Fibroblast of skin of right quadriceps (primary cell): ENCODE results near the gene IL6.
"Not testable (repeated sequence)": the region's sequence is repeated elsewhere in the genome, so short reads cannot be mapped to it uniquely, and the experiment has no call there.

Experiments used
- DNase-seq: peaks from one replicate; pipeline ENCODE4 v3.0.0-alpha.2; 2013

The IL6 gene

GRCh38 chr7:22726907-22727713 lies at the start of gene IL6:
TSS of gene IL6 (plus strand) at chr7:22727200. CDS start at chr7:22727263, 63 bp downstream.
- peak; percentile 92 for DNase-seq

DNA sequence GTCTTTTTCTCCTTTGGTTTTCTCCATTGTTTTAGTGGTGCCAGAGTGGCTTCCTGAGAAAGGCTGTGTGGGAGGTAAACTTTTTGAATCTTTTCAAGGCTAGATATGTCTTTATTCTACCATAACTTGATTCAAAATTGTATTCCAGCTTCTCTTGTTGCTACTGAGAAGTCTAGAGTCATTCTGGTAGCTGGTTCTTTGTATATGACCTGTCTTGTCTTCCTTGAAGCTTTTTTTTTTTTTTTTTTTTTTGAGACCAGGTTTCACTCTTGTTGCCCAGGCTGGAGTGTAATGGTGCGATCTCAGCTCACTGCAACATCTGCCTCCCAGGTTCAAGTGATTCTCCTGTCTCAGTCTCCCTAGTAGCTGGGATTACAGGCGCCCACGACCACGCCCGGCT lies 49.7 kb upstream of the IL6 start:
- DNase-seq = not testable (repeated sequence)

- no peak for DNase-seq
Measured at GRCh38 chr7:22677680-22678079, 49.3 kb upstream of the IL6 start.

- no peak for DNase-seq
Measured at GRCh38 chr7:22680482-22680911, 46.5 kb upstream of the IL6 start.

DNA sequence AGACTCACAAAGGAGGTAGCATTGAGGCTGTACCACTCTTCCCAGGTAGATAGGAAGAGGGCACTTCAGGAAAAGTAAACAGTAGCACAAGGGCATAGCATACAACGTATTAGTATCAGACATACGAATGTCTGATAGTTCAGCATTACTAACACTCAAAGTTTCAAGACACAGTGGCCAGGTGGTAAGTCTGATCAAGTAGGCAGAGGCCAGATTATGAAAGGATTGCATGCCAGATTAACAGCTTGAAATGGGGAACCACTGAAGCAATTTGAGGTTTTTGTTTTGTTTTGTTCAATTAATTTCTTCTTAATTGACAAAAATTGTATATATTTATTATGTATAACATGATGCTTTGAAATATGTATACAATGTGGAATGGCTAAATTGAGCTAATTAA lies 45.7 kb upstream of the IL6 start:
- no peak for DNase-seq

- no peak for DNase-seq
Measured at GRCh38 chr7:22681852-22682657, 44.9 kb upstream of the IL6 start.

DNA sequence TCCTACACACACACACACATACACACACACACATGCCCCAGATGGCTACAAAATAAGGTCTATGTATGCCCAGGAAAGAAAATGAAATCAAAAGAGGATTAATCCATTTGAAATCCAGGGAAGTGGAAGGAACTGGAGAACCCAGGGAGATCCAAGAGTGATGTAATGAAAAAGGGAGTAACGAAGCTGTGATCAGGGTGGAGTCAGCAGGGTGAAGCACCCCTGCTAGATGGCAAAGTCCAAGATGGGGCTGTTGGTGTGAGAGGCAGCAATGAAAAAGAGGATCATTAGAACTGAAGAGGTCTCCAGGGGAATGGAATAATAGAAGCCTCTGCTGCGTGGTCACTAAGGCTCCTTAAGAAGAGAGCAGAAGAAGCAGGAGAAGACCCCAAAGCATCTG lies 43.6 kb upstream of the IL6 start:
- no peak for DNase-seq

GRCh38 chr7:22686620-22687019 lies 40.4 kb upstream of the IL6 start:
- DNase-seq = no peak

DNA sequence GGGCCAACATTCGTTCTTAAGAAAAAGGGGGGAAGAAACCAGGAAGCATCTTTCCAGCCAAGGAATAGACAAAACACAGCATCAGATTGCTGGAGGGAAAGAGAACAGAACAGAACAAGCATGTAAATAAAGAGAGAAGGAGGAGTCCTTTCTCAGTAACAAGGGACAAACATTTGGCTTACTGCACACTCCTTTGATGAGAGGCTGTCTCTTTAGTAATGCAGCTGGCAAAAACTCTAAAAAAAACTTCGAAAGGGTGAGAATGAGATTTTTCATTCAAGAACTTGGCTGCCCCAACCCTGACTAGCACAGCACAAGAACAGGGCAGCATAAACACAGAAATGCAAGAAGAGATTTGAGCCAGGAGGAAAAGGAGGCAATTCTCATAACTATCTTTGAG lies 38.9 kb upstream of the IL6 start:
- no peak for DNase-seq

GRCh38 chr7:22688934-22689333 lies 38.1 kb upstream of the IL6 start:
- DNase-seq = not testable (repeated sequence)

- DNase-seq = no peak
Measured at GRCh38 chr7:22694597-22695207, 32.3 kb upstream of the IL6 start.

DNA sequence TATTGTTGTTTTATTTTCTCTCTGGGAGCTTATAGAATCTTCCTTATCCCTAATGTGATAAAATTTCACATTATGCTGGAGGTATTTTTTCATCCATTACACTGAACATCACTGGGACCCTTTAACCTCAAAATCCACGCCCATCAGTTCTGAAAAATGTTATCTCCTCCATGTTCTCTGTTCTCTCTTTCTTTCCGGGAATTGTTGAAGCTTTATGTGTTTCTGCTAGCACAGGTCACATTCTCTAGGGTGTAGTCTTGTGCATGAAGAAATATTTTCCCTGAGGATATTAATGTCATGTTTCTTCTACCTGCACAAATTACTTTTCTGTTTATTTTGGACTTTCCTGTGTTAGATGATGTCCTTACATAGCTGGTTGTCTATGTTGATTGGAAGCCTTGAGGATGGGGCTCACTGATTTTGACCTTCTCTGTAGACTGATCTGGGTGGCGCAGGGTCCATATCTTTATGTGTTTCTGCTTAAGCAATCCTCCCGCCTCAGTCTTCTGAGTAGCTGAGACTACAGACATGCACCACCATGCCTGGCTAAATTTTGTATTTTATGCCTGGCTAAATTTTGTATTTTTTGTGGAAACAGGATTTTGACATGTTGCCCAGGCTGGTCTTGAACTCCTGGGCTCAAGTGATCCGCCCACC lies 31.4 kb upstream of the IL6 start:
- DNase-seq = no peak

DNA sequence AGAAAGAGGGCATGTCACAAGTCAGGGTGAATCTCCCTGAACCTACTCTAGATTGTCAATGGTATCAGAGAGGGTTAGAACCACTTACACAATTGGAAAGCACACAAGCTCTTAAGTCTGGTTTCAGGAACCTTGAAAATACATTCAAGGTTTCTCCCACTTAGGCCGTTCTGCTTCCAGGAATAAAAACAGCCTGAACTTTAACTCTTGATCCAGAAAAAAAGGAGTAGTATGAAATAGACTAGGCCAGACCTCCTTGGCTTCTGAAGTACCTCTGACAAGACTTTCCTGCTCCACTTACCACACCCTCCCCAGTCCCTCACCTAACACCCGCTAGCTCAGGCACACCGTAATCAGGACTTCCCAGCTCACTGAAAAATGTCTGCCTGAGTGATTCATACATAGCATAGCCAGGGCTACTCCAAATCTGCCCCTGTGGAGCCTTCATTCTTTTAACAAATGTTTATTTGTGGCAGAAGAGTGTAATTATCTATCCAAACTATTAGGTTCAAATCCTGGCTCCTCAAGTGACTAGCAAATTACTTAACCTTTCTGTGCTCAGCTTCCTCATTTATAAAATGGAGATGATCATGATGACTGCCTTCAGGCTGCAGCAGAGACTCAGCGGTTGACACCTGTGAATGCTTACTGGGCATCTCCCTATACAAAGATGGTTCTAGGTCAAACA lies 30.3 kb upstream of the IL6 start:
- DNase-seq = peak; percentile 9

- DNase-seq = no peak
Measured at GRCh38 chr7:22697322-22697859, 29.6 kb upstream of the IL6 start.

- no peak for DNase-seq
Measured at GRCh38 chr7:22697876-22698606, 29.0 kb upstream of the IL6 start.

GRCh38 chr7:22698767-22699166 lies 28.2 kb upstream of the IL6 start:
- DNase-seq = no peak

GRCh38 chr7:22700559-22701002 lies 26.4 kb upstream of the IL6 start:
- peak; percentile 28 for DNase-seq

DNA sequence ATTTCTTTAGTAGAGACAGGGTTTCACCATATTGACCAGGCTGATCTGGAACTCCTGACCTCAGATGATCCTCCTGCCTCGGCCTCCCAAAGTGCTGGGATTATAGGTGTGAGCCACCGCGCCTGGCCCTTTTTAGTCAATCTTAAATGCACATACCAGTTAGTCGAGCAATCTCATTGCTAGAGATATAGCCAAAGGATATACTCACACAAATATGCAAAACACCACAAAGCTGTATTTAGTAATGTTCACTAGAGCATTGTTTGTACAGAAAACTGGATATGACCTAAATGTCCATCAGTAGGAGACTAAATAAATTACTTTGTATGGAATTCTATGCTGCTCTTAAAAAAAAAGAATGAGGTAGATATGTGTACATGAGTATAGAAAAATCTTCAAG lies 24.5 kb upstream of the IL6 start:
- peak; percentile 27 for DNase-seq

GRCh38 chr7:22703107-22703855 lies 23.7 kb upstream of the IL6 start:
- not testable (repeated sequence) for DNase-seq

DNA sequence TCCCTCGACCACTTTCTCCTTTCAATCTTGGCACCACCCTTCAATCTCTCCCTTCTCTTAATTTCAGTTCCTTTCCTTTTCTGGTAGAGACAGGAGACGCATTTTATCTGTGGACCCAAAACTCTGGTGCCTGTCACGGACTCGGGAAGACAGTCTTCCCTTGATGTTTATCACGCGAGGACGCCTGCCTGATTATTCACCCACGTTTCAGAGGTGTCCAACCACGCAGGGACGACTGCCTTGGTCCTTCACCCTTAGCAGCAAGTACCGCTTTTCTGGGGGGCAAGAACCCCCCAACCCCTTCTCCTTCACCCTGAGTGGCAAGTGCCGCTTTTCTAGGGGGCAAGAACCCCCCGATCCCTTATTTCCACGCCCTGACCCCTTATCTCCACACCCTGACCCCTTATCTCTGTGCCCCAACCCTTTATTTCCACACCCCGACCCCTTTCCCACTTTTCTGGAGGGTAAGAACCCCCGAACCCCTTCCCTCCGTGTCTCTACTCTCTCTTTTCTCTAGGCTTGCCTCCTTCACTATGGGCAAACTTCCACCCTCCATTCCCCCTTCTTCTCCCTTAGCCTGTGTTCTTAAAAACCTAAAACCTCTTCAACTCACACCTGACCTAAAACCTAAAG lies 22.9 kb upstream of the IL6 start:
- not testable (repeated sequence) for DNase-seq
